Measurements from ENCODE around the gene CLIP1.

GRCh38 chr12:122458105-122459035 is 35.9 kb upstream of the CLIP1 start:
- TF ChIP-seq CTCF (IDR thresholded peaks at IDR 0.05; ENCODE audit: insufficient read depth, low read length, poor library complexity, severe bottlenecking) (no peak), EZH2phosphoT487 (conservative IDR thresholded peaks at IDR 0.05; ENCODE audit: low read length) (no peak)
